ENCODE measurements around the gene ADAMTS12. TPM values are rescaled to one million over a fixed set of nuclear protein-coding genes. Genes with fewer than 3 reads are reported as not detected.

The ADAMTS12 gene
- total RNA-seq, 1 experiment from 2014 or later: 0.05 TPM

- Histone ChIP-seq H3K9me2 (ENCODE audit: insufficient read depth) (no peaks in the 10 kb centered on the region), H4K20me1 (ENCODE audit: insufficient read depth) (no peaks in the 10 kb centered on the region), H3K9ac (ENCODE audit: low read length) (no peak overlapping the region), H2AFZ (ENCODE audit: low read depth, low read length, poor library complexity, severe bottlenecking) (no peak overlapping the region), H3K27ac (ENCODE audit: low read depth, low read length) (no peak overlapping the region), H3K4me2 (ENCODE audit: low read length) (no peak overlapping the region), H3K36me3 (ENCODE audit: control insufficient read depth in 1 of 2, insufficient read depth in 2 of 2, low read length in 2 of 2) (no peaks in the 10 kb centered on the region), H3K4me3 (replicated peaks in 1 of 2; ENCODE audit: low read depth in 1 of 2, low read length in 2 of 2) (no peak overlapping the region), H3K79me2 (ENCODE audit: insufficient read depth, low read length) (no peaks in the 10 kb centered on the region), H3K27me3 (ENCODE audit: insufficient read depth, low read length) (peaks cover 41% of the 10 kb centered on the region), H3K9me3 (ENCODE audit: control insufficient read depth in 1 of 2, insufficient read depth in 1 of 2, low read depth in 1 of 2, low read length in 2 of 2) (no peaks in the 10 kb centered on the region), H3K4me1 (ENCODE audit: control insufficient read depth in 1 of 2, insufficient read depth in 2 of 2, low read length in 2 of 2) (no peaks in the 10 kb centered on the region)
- RAD21 ChIA-PET (ENCODE audit: low non-redundant PET in 1 of 2, low total read pairs in 2 of 2, uncharacterized antibody in 2 of 2, unreplicated experiment in 2 of 2): no interaction called here
- POLR2A ChIA-PET: no interaction called here
- intact Hi-C loops (cut with micrococcal nuclease): no loop called here
- no TSS peak for BruUV-seq (replicated peaks)
- DNase-seq (ENCODE audit: low read depth, low spot score) (no peak), ATAC-seq (no peak)
- CTCF ChIA-PET: interaction anchor here (0.9 kb wide), 1 partner anchor 10 kb away, joined by 5 read pairs; no protein-coding TSS in a partner anchor
- no peak for TF ChIP-seq EZH2phosphoT487 (IDR thresholded peaks at IDR 0.05; ENCODE audit: borderline replicate concordance)
- TF ChIP-seq SRF (IDR thresholded peaks at IDR 0.05; ENCODE audit: low read depth): no peak
- TF ChIP-seq ELF1 (IDR thresholded peaks at IDR 0.05; ENCODE audit: borderline replicate concordance, low read depth): no peak
- no peak for TF ChIP-seq SP1 (IDR thresholded peaks at IDR 0.05; ENCODE audit: low read depth)
These were observed 312.6 kb downstream of the ADAMTS12 start for GRCh38 chr5:33579152-33579551.

- ATAC-seq (no peak), DNase-seq (ENCODE audit: low read depth, low spot score) (no peak)
- Histone ChIP-seq H3K27ac (ENCODE audit: low read depth, low read length) (no peak overlapping the region), H3K4me2 (ENCODE audit: low read length) (no peak overlapping the region), H2AFZ (ENCODE audit: low read depth, low read length, poor library complexity, severe bottlenecking) (no peak overlapping the region), H3K9me3 (ENCODE audit: control insufficient read depth in 1 of 2, insufficient read depth in 1 of 2, low read depth in 1 of 2, low read length in 2 of 2) (no peaks in the 10 kb centered on the region), H3K4me1 (ENCODE audit: control insufficient read depth in 1 of 2, insufficient read depth in 2 of 2, low read length in 2 of 2) (no peaks in the 10 kb centered on the region), H3K79me2 (ENCODE audit: insufficient read depth, low read length) (no peaks in the 10 kb centered on the region), H3K27me3 (ENCODE audit: insufficient read depth, low read length) (peaks cover 28% of the 10 kb centered on the region), H3K9ac (ENCODE audit: low read length) (no peak overlapping the region), H4K20me1 (ENCODE audit: insufficient read depth) (no peaks in the 10 kb centered on the region), H3K36me3 (ENCODE audit: control insufficient read depth in 1 of 2, insufficient read depth in 2 of 2, low read length in 2 of 2) (no peaks in the 10 kb centered on the region), H3K4me3 (replicated peaks in 1 of 2; ENCODE audit: low read depth in 1 of 2, low read length in 2 of 2) (no peak overlapping the region), H3K9me2 (ENCODE audit: insufficient read depth) (no peaks in the 10 kb centered on the region)
- BruUV-seq (replicated peaks): no TSS peak
- POLR2A ChIA-PET: no interaction called here
- RAD21 ChIA-PET (ENCODE audit: low non-redundant PET in 1 of 2, low total read pairs in 2 of 2, uncharacterized antibody in 2 of 2, unreplicated experiment in 2 of 2): no interaction called here
- intact Hi-C loops (cut with micrococcal nuclease): no loop called here
- TF ChIP-seq CBX3 (IDR thresholded peaks at IDR 0.05; ENCODE audit: low read depth) (no peak), TCF7L2 (IDR thresholded peaks at IDR 0.05; ENCODE audit: borderline replicate concordance, extremely low read depth, insufficient read depth, insufficient read length) (no peak), FOSL1 (IDR thresholded peaks at IDR 0.05; ENCODE audit: low read depth) (no peak), YY1 (IDR thresholded peaks at IDR 0.05; ENCODE audit: extremely low read depth, insufficient replicate concordance, low read depth, low read length) (no peak), EGR1 (IDR thresholded peaks at IDR 0.05; ENCODE audit: low read depth) (no peak), ZFX (IDR thresholded peaks at IDR 0.05) (no peak), CEBPB (IDR thresholded peaks at IDR 0.05; ENCODE audit: low read depth) (no peak), ZBTB33 (IDR thresholded peaks at IDR 0.05; ENCODE audit: extremely low read depth, insufficient replicate concordance, low read length) (no peak), ATF3 (IDR thresholded peaks at IDR 0.05) (no peak), MAX (IDR thresholded peaks at IDR 0.05) (no peak)
- CTCF ChIA-PET: interaction anchor here (2.4 kb wide), 1 partner anchor 12 kb away, joined by 11 read pairs; no protein-coding TSS in a partner anchor
These were observed 314.8 kb downstream of the ADAMTS12 start for GRCh38 chr5:33576726-33577590.

All from HCT116 (cell line).